HepG2 (cell line): ENCODE results near the gene BLOC1S1. TPM values are rescaled to one million over a fixed set of nuclear protein-coding genes. Genes with fewer than 3 reads are reported as not detected.
A peak's percentile ranks its signal among the peaks of the same experiment; 100 is the strongest.

Experiments
- ATAC-seq: fragments of 200-7000 bp; cut with Tn5 transposase; 3 replicates; pipeline ENCODE4 v1.9.1; 2020; ENCODE audit warnings: mild to moderate bottlenecking, moderate library complexity
- BruUV-seq: library from RNA; stranded (reverse); fragments of 400-500 nt; replicated peaks from 2 replicates; lab custom pipeline; 2021; lab: Mats Ljungman, UMichigan
- CTCF ChIA-PET: fragments of 300-600 bp; formaldehyde crosslinking; extraction: SDS; loops from one replicate; lab custom pipeline; 2021; ENCODE audit warnings: low total read pairs, inconsistent platforms, low intra/inter-chr PET ratio; lab: Yijun Ruan, JAX
- POLR2A ChIA-PET: fragments of 350-600 bp; sonication (Branson Sonifier 250); formaldehyde crosslinking; loops from one replicate; lab custom pipeline; 2020; ENCODE audit warnings: antibody characterized with exemption, inconsistent platforms; lab: Yijun Ruan, JAX
- DNase-seq: peaks from one replicate; pipeline ENCODE4 v3.0.0-alpha.2; 2015; ENCODE audit warnings: low spot score
- FAIRE-seq: peaks from 3 replicates; lab custom pipeline; 2011; peaks lifted over from hg19 to GRCh38; lab: Jason Lieb, UNC
- H2AFZ ChIP-seq: one replicate; pipeline ENCODE4 v1.6.1; 2011; ENCODE audit warnings: low read length, inconsistent platforms
- H3K27ac ChIP-seq: fragments of 300-600 bp; 3 replicates; pipeline ENCODE4 v1.8.0; 2011; ENCODE audit warnings: mixed run types, mild to moderate bottlenecking, mixed read lengths, low read length, inconsistent platforms; ENCODE audit not compliant: insufficient read depth; ENCODE audit errors: extremely low read length
- H3K27me3 ChIP-seq, 2 experiments: fragments of 200-600 bp in 1 of 2; 2 replicates in 1 of 2; 3 replicates in 1 of 2; pipeline versions ENCODE4 v1.6.0 to v1.8.0; 2011; ENCODE audit warnings: low read length in 2 of 2, mild to moderate bottlenecking in 2 of 2, moderate library complexity in 2 of 2, inconsistent platforms in 1 of 2; ENCODE audit not compliant: insufficient read depth in 2 of 2, control insufficient read depth in 1 of 2
- H3K36me3 ChIP-seq, 2 experiments: fragments of 200-600 bp in 1 of 2; replicated peaks in 1 of 2; 2 replicates in 1 of 2; 3 replicates in 1 of 2; pipeline versions ENCODE4 v1.5.1 to v1.8.0; 2011; ENCODE audit warnings: low read length in 2 of 2, inconsistent platforms in 1 of 2; ENCODE audit not compliant: insufficient read depth in 2 of 2, control insufficient read depth in 1 of 2
- H3K4me1 ChIP-seq: 2 replicates; pipeline ENCODE4 v1.5.1; 2012; ENCODE audit warnings: low read length, inconsistent platforms; ENCODE audit not compliant: insufficient read depth
- H3K4me2 ChIP-seq: 2 replicates; pipeline ENCODE4 v1.6.0; 2011; ENCODE audit warnings: low read depth, low read length, inconsistent platforms
- H3K4me3 ChIP-seq, 3 experiments: fragments of 200-600 bp in 1 of 3; sonication (generic), shearing (Covaris generic) in 1 of 3; replicated peaks in 1 of 3; 2 replicates each; pipeline ENCODE4 v1.5.1; 2011 to 2016; ENCODE audit warnings: low read length in 3 of 3, inconsistent platforms in 2 of 3, low read depth in 2 of 3, mild to moderate bottlenecking in 2 of 3, control low read depth in 1 of 3, mixed read lengths in 1 of 3; ENCODE audit not compliant: insufficient read depth in 1 of 3
- H3K79me2 ChIP-seq: one replicate; pipeline ENCODE4 v1.6.1; 2011; ENCODE audit warnings: low read length, inconsistent platforms; ENCODE audit not compliant: insufficient read depth
- H3K9ac ChIP-seq: 2 replicates; pipeline ENCODE4 v1.6.0; 2011; ENCODE audit warnings: mild to moderate bottlenecking, low read depth, low read length, inconsistent platforms; ENCODE audit not compliant: insufficient read depth
- H3K9me3 ChIP-seq: 2 replicates; pipeline ENCODE4 v1.5.1; 2012; ENCODE audit warnings: mild to moderate bottlenecking, low read length
- H4K20me1 ChIP-seq: 2 replicates; pipeline ENCODE4 v1.6.0; 2011; ENCODE audit warnings: inconsistent platforms, mild to moderate bottlenecking, low read length, moderate library complexity; ENCODE audit not compliant: insufficient read depth
- HNF1B ChIP-seq: sonication (generic); formaldehyde crosslinking; IDR thresholded peaks from 2 replicates; pipeline ENCODE4 v1.5.1; 2020; ENCODE audit warnings: mild to moderate bottlenecking, moderate library complexity, missing genetic modification reagents
- HNRNPK ChIP-seq: fragments of 200-400 bp; formaldehyde crosslinking; IDR thresholded peaks from 2 replicates; pipeline ENCODE4 v1.6.1; 2018; ENCODE audit warnings: low read length, low read depth, moderate library complexity, mild to moderate bottlenecking; ENCODE audit not compliant: poor library complexity, severe bottlenecking
- KLF15 ChIP-seq: sonication (generic); formaldehyde crosslinking; IDR thresholded peaks from 2 replicates; pipeline ENCODE4 v1.8.1; 2023; ENCODE audit warnings: borderline replicate concordance, mild to moderate bottlenecking, inconsistent platforms, missing genetic modification reagents, mixed read lengths
- ZFP36L1 ChIP-seq: sonication (generic); formaldehyde crosslinking; IDR thresholded peaks from 2 replicates; pipeline ENCODE4 v1.8.0; 2022; ENCODE audit warnings: mild to moderate bottlenecking, missing genetic modification reagents, moderate library complexity
- ZFY ChIP-seq: sonication (generic); formaldehyde crosslinking; IDR thresholded peaks from 2 replicates; pipeline ENCODE4 v1.4.0; 2020; ENCODE audit warnings: missing genetic modification reagents
- ZNF605 ChIP-seq: sonication (generic); formaldehyde crosslinking; IDR thresholded peaks from 2 replicates; pipeline ENCODE4 v1.8.0; 2022; ENCODE audit warnings: mild to moderate bottlenecking, missing genetic modification reagents
- WGBS: methylation state at CpG from one replicate; pipeline ENCODE4 v1.1.6; 2017; ENCODE audit warnings: low lambda C conversion rate; 5-methylcytosine and 5-hydroxymethylcytosine counted together
- in situ Hi-C: cut with HindIII; loops from 2 replicates; pipeline ENCODE4 v1.10.0; 2017; ENCODE audit warnings: low pct_unique_long_range_greater_than_20kb; ENCODE audit not compliant: extremely low pct_ligation_motif_present
- intact Hi-C: fragments of 100-400 bp; cut with micrococcal nuclease; formaldehyde crosslinking; loops from one replicate; pipeline ENCODE4 v1.10.0; 2022; ENCODE audit not compliant: unreplicated experiment
- polyA plus RNA-seq, 8 experiments: library from polyadenylated mRNA; depleted of rRNA in 3 of 8; stranded (reverse) in 7 of 8; unstranded in 1 of 8; fragments of >200 nt; fragmentation: Illumina TruSeq in 4 of 8; extraction: Trizol in 4 of 8; gene quantifications; 2 replicates each; pipeline versions ENCODE4 v1.2.1 to v1.2.3, GENCODE V29; 2011 to 2016; ENCODE audit warnings: low read depth in 4 of 8, missing spikeins in 1 of 8, mixed read lengths in 1 of 8; ENCODE audit not compliant: insufficient read depth in 1 of 8
- total RNA-seq, 5 experiments: library from RNA; depleted of rRNA; stranded (reverse); fragments of >200 nt; fragmentation: Illumina TruSeq; extraction: Trizol; gene quantifications; 2 replicates each; pipeline ENCODE4 v1.2.3, GENCODE V29; 2016; ENCODE audit warnings: low read depth in 1 of 5

BLOC1S1 gene
- total and polyA plus RNA-seq, 2 of the 13 experiments (the other 11 are each of a cell fraction or from before 2014, with no cell fraction given): 55.1 to 95.3 TPM

DNA sequence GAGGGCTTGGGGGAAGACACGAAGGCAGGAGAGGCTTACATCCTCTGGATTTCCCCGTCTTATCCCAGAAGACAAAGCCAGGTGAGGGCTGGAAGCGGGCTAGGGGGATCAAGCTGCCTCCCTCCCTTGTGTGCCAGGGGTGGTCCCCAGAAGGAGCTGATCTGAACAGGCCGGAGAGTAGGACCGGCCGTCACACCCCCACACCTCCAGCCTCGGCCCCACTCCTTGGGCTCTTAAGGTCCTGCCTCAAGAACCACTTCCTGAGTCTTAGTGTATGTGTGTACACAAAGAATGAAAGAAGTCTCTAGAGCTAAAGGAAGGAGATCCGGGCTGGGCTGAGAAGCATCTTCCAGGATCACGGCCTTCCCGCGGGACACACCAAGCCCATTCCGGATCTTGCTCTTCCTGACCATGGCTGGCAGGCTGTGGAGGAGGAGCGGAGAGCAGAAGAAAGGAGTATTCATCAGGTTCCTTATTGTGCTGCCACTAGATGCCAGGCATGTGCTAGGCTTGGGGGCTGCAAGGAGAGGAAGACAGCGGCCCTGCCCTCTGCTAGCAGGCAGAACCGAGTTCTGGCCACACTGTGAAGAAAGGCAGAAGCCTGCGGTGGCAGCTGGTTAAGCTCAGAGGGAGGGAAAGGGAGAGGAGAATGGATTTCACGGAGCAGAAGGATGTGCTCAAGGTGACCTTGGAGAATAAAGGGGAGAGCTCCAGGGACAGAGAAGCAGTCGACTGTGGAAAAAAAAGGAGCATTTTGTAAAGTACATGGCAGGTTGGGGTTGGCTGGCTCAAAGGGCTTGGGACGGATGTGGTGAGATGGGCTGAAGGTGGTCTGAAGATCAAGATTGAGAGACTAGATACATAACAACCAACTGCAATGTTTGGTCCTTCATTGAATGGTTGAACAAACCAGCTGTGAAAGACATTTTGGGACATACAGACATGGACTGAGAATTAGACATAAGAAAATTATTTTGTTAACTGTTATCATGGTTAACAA is 14.3 kb downstream of the BLOC1S1 start (continued):
- TF ChIP-seq ZFY (no peak), HNRNPK (no peak), HNF1B (CRISPR knock-in tag) (0 out of 2 replicates have a peak, but pooled peaks have one; percentile 26)
- TF ChIP-seq, all 625 proteins: peak for 2

- intact Hi-C loops (no loop called here), in situ Hi-C loops (no loop called here)
- Histone ChIP-seq H3K27me3 (no peaks in the 10 kb centered on the region; a peak in 1 of 5 replicates), H3K4me1 (peaks cover 29% of the 10 kb centered on the region), H2AFZ (no peak overlapping the region), H3K4me2 (no peak overlapping the region), H3K9ac (no peak overlapping the region), H3K79me2 (peaks cover 9% of the 10 kb centered on the region), H4K20me1 (0 out of 2 replicates have a peak, but pooled peaks cover 5% of the 10 kb centered on the region), H3K27ac (no peak overlapping the region), H3K9me3 (no peaks in the 10 kb centered on the region), H3K36me3 (no peaks in the 10 kb centered on the region), H3K4me3 (no peak overlapping the region)
- no TSS peak for BruUV-seq
- no peak for FAIRE-seq
- TF ChIP-seq ZFP36L1: no peak
- TF ChIP-seq KLF15 (CRISPR knock-in tag): no peak
- TF ChIP-seq ZNF605 (CRISPR knock-in tag): no peak
- 61% methylated on average over 3 of the region's 4 CpGs for WGBS
- DNase-seq: no peak
- ATAC-seq: no peak
- ChIA-PET CTCF (no interaction called here), POLR2A (no interaction called here)
Measured at GRCh38 chr12:55732288-55732687, 16.4 kb downstream of the BLOC1S1 start.
